GM06990 (cell line): ENCODE data around the gene PSD2.

ENCODE experiments used
- DNase-seq: peaks from one replicate; pipeline ENCODE4 v3.0.0-alpha.2; 2011; ENCODE audit not compliant: insufficient read length; ENCODE audit errors: extremely low read depth
- H3K27me3 ChIP-seq: replicated peaks from 2 replicates; pipeline ENCODE4 v1.6.0; 2011; ENCODE audit warnings: low read length; ENCODE audit not compliant: control insufficient read depth, insufficient read depth
- H3K36me3 ChIP-seq: 2 replicates; pipeline ENCODE4 v1.5.1; 2011; ENCODE audit warnings: low read length; ENCODE audit not compliant: control insufficient read depth, insufficient read depth
- H3K4me3 ChIP-seq: replicated peaks from 2 replicates; pipeline ENCODE4 v1.5.1; 2011; ENCODE audit warnings: low read depth, mild to moderate bottlenecking, control low read depth, low read length
- TF ChIP-seq, protein P1 (sequence below): IDR thresholded peaks from 2 replicates; pipeline ENCODE4 v1.5.1; 2011; ENCODE audit warnings: low read length, control low read depth, mild to moderate bottlenecking, inconsistent platforms; ENCODE audit not compliant: insufficient read depth, poor library complexity, severe bottlenecking

PSD2 gene

DNA sequence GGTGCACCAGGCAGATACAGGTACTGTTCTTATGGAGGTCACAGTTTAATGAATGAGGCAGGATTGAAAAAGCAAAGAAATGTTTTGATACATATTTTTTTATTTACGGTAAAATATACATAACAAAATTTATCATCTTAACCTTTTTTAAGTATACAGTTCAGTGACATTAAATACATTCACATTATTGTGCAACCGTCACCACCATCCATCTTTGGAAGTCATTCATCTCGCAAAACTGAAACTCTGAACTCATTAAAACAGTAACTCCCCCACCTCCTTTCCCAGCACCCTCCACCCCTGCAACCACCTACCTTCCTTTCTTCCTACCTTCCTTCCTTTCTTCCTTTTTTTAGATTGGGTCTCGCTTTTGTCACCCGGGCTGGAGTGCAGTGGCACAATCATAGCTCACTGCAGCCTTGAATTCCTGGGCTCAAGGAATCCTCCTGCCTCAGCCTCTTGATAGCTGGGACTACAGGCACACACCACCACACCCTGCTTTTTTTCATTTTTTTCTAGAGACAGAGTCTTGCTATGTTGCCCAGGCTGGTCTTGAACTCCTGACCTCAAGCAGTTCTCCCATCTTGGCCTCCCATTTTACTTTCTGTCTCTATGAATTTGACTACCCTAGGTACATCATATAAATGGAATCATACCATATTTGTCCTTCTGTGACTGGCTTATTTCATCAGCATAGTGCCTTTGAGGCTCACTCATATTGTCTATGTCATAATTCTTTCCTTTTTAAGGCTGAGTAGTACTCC is 22.5 kb upstream of the PSD2 start:
- no peak overlapping the region for H3K4me3 ChIP-seq
- H3K27me3 ChIP-seq, result no peaks in the 10 kb centered on the region
- TF ChIP-seq, protein P1, sequence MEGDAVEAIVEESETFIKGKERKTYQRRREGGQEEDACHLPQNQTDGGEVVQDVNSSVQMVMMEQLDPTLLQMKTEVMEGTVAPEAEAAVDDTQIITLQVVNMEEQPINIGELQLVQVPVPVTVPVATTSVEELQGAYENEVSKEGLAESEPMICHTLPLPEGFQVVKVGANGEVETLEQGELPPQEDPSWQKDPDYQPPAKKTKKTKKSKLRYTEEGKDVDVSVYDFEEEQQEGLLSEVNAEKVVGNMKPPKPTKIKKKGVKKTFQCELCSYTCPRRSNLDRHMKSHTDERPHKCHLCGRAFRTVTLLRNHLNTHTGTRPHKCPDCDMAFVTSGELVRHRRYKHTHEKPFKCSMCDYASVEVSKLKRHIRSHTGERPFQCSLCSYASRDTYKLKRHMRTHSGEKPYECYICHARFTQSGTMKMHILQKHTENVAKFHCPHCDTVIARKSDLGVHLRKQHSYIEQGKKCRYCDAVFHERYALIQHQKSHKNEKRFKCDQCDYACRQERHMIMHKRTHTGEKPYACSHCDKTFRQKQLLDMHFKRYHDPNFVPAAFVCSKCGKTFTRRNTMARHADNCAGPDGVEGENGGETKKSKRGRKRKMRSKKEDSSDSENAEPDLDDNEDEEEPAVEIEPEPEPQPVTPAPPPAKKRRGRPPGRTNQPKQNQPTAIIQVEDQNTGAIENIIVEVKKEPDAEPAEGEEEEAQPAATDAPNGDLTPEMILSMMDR, result no peak
- DNase-seq, result no peak
- no peaks in the 10 kb centered on the region for H3K36me3 ChIP-seq

GRCh38 chr5:139774980-139775661 is 20.5 kb upstream of the PSD2 start:
- Histone ChIP-seq H3K27me3 (no peaks in the 10 kb centered on the region), H3K4me3 (no peak overlapping the region; the same call in 1 of the 2 replicates), H3K36me3 (no peaks in the 10 kb centered on the region)
- TF ChIP-seq, protein P1, result peak; percentile 97
- DNase-seq, result peak; percentile 83

DNA sequence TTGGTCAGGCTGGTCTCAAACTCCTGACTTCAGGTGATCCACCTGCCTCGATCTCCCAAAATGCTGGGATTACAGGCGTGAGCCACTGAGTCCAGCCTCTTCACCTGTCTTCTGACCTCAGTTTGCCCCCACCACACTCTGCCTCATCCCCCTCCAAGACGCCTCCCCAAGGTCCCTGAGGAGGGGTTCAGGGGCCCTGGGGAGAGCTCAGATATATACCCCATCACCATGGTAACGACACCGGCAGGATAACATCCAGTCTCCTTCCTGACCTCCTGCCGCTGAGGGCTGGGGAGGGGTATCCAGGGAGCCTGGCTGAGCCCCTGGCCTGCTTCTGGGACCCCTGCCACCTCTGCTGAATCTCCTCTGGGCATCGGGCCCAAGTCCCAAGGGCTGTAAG is 19.7 kb upstream of the PSD2 start:
- Histone ChIP-seq H3K27me3 (no peaks in the 10 kb centered on the region), H3K4me3 (no peak overlapping the region), H3K36me3 (no peaks in the 10 kb centered on the region)
- TF ChIP-seq, protein P1, result no peak
- no peak for DNase-seq

- Histone ChIP-seq H3K4me3 (no peak overlapping the region), H3K36me3 (no peaks in the 10 kb centered on the region), H3K27me3 (no peaks in the 10 kb centered on the region)
- DNase-seq, result no peak
- TF ChIP-seq, protein P1, result no peak
Measured at GRCh38 chr5:139776861-139777260, 18.7 kb upstream of the PSD2 start.

- no peaks in the 10 kb centered on the region for H3K36me3 ChIP-seq
- H3K27me3 ChIP-seq, result no peaks in the 10 kb centered on the region; the same call in none of the 2 replicates
- DNase-seq, result no peak
- no peak overlapping the region for H3K4me3 ChIP-seq
- TF ChIP-seq, protein P1, result no peak
Measured at GRCh38 chr5:139783436-139783965, 12.1 kb upstream of the PSD2 start.
